OCI-M2 (cell line): ENCODE results near the gene NAB2.
A peak's percentile ranks its signal among the peaks of the same experiment; 100 is the strongest.
"Not testable (repeated sequence)": the region's sequence is repeated elsewhere in the genome, so short reads cannot be mapped to it uniquely, and the experiment has no call there.

Experiments used
- DNase-seq: peaks from one replicate; lab custom pipeline; 2025; ENCODE audit not compliant: unreplicated experiment; lab: John Stamatoyannopoulos, UW

NAB2 gene

GRCh38 chr12:57066245-57066644 is 22.7 kb upstream of the NAB2 start:
- no peak for DNase-seq

- DNase-seq = peak; percentile 21
Measured at GRCh38 chr12:57069523-57069922, 19.4 kb upstream of the NAB2 start.

GRCh38 chr12:57072661-57073060 is 16.3 kb upstream of the NAB2 start:
- no peak for DNase-seq

GRCh38 chr12:57073566-57074450 is 15.1 kb upstream of the NAB2 start:
- not testable (repeated sequence) for DNase-seq

- peak; percentile 94 for DNase-seq
Measured at GRCh38 chr12:57078519-57079404, 10.2 kb upstream of the NAB2 start, which contains the start of gene NEMP1. TSS of gene NEMP1 (minus strand) at chr12:57078791. CDS start at chr12:57078745, 46 bp downstream.

GRCh38 chr12:57079821-57080220 is 9.1 kb upstream of the NAB2 start:
- DNase-seq = no peak

GRCh38 chr12:57080855-57081254 is 8.1 kb upstream of the NAB2 start:
- no peak for DNase-seq

GRCh38 chr12:57085999-57086492 is 2.9 kb upstream of the NAB2 start:
- DNase-seq = no peak

GRCh38 chr12:57086493-57087009 is 2.4 kb upstream of the NAB2 start:
- no peak for DNase-seq

- no peak for DNase-seq
Measured at GRCh38 chr12:57087010-57087690, 1.8 kb upstream of the NAB2 start.

GRCh38 chr12:57087691-57088353 is 1.1 kb upstream of the NAB2 start:
- DNase-seq = peak; percentile 27

- DNase-seq = no peak
Measured at GRCh38 chr12:57089271-57090245, 644 bp downstream of the NAB2 start.

GRCh38 chr12:57090490-57090889 is 1.6 kb downstream of the NAB2 start:
- no peak for DNase-seq

- DNase-seq = no peak
Measured at GRCh38 chr12:57090924-57091637, 2.2 kb downstream of the NAB2 start.

GRCh38 chr12:57091638-57092528 is 3.0 kb downstream of the NAB2 start:
- no peak for DNase-seq

GRCh38 chr12:57092529-57092862 is 3.6 kb downstream of the NAB2 start:
- no peak for DNase-seq

- DNase-seq = no peak
Measured at GRCh38 chr12:57092876-57093414, 4.0 kb downstream of the NAB2 start.
